GM19099 (cell line): Measurements from ENCODE around the gene IRS2.

Source experiments
- POLR2A ChIP-seq: IDR thresholded peaks from 3 replicates; pipeline ENCODE4 v1.6.1; 2011; ENCODE audit warnings: low read depth; ENCODE audit not compliant: insufficient read length; ENCODE audit errors: extremely low read depth

IRS2 gene

GRCh38 chr13:109787135-109787954, 962 bp upstream of the IRS2 start:
- no peak for TF ChIP-seq POLR2A

- no peak for TF ChIP-seq POLR2A
These were observed 412 bp downstream of the IRS2 start for GRCh38 chr13:109785892-109786450.

- TF ChIP-seq POLR2A: no peak
These were observed 1.1 kb downstream of the IRS2 start for GRCh38 chr13:109785141-109785891.

DNA sequence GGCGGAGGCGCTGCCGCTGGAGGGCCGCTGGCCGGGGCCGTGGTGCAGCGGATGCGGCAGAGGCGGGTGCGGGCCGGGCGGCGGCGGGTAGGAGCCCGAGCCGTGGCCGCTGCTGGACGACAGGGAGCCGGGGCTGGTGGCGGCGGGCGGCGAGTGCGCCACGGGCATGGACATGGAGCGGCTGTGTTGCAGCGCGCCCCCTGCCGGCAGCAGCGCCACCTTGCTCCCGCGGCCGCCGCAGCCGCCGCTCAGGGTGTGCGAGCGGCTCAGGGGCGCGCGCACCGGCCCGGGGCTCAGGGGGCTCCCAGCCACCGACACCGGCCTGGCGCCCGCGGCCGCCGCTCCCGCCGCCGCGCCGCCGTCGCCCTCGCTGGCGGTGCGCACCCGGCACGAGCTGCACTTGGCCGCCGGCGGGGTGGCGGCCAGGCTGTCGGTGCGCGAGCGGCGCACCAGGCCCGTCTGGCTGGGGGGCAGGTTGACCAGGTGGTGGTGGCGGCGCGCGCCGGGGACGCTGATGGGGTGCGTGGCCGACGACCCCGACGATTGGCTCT, 1.7 kb downstream of the IRS2 start:
- no peak for TF ChIP-seq POLR2A

GRCh38 chr13:109783815-109784589, 2.4 kb downstream of the IRS2 start:
- TF ChIP-seq POLR2A: no peak

GRCh38 chr13:109783447-109783814, 3.0 kb downstream of the IRS2 start:
- no peak for TF ChIP-seq POLR2A

DNA sequence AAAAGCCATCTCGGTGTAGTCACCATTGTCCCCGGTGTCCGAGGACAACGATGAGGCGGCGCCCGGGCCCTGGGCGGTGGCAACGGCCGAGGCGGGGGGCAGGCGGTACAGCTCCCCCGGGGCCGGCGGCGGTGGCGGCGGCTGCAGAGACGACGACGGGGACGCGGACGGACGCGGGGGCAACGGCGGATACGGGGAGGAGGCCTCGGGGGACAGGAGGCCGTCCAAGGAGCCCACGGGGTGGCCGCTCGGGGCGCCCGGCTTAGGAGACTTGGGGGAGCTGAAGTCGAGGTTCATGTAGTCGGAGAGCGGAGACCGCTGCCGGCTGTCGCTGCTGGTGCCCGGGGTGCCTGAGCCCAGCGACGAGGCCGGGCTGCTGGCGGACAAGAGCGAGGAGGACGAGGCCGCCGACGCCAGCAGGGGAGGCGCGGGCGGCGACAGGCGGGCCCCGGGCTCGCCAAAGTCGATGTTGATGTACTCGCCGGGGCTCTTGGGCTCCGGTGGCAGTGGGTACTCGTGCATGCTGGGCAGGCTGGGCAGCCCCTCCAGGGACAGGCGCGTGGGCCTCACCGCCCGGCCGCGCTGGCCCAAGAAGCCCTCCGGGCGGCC, 3.5 kb downstream of the IRS2 start:
- no peak for TF ChIP-seq POLR2A

GRCh38 chr13:109782066-109782822, 4.1 kb downstream of the IRS2 start:
- TF ChIP-seq POLR2A: no peak

DNA sequence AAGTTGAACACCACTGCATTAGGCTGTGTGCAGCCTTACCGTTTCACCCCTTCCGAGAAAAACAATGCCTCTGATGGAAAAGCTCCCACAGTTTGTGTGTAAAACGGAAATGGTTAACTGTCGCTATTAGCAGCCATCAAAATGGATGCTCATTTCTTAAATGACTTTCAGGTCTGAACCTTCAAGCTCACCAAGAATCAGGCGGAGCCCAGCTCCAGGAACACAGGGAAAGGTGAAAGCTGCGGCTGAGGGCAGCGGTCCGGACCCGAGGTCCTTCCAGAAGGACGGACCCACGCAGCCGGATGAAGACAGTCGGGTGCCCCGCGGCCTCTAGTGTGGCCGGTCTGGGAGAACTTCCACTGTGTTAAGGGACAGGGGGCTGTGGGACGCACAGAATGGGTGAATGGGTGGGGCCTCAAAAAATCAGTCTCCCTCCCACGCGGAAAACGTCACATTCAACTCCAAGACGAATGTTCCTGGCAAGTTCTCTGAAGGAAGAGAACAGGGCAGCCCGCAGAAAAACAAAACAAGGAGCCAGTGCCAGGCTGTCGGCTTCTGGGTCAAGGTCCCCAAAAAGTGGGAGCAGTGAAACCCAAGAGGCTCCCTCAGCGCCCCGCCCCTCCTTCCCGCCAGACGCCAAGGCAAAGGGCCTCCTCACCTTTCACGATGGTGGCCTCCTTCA, 4.9 kb downstream of the IRS2 start:
- no peak for TF ChIP-seq POLR2A

GRCh38 chr13:109780845-109781383, 5.5 kb downstream of the IRS2 start:
- TF ChIP-seq POLR2A: no peak

DNA sequence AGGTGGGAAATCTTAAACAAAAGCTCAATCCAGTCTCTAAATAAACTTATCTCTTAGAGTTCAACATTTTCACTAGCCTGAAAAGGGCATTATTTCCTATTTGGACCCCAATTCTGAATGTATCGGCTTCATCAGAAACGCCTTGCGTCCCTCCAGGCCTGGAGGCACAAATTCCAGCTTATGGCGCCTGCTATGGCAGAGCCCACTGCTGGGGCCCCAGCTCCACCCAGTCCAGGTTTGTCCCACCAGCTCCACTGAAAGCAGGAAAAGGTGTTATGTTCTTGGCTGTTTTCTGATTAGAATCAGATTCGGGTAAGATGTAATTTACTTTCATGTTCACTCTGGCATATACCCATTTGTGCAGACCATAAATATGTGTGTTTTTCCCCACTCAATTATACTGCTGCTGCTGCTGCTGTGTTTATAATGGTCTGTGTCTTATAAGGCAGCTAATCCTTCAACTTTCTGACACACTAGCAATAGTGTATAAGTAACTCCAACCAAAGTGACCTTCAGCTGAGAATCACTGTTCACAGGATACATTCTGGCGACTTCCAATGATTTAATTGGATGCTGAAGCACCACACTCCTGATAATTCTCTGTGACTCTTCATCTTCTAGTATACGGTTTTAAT, 6.4 kb downstream of the IRS2 start:
- TF ChIP-seq POLR2A: no peak

- no peak for TF ChIP-seq POLR2A
These were observed 7.3 kb downstream of the IRS2 start for GRCh38 chr13:109779074-109779473.
